Erythroblast (primary cell): ENCODE data around the gene MYO10.
"Not testable (repeated sequence)": the region's sequence is repeated elsewhere in the genome, so short reads cannot be mapped to it uniquely, and the experiment has no call there.

Experiments
- DNase-seq, 2 experiments: peaks; one replicate each; lab custom pipeline; 2025; lab: John Stamatoyannopoulos, UW
- GATA1 ChIP-seq: IDR thresholded peaks from 2 replicates; pipeline ENCODE4 v1.6.1; 2011; ENCODE audit warnings: low read depth, mild to moderate bottlenecking, control low read depth, low read length, moderate library complexity
- POLR2A ChIP-seq: IDR thresholded peaks from 2 replicates; pipeline ENCODE4 v1.6.1; 2011; ENCODE audit warnings: mild to moderate bottlenecking, low read length

Gene MYO10

DNA sequence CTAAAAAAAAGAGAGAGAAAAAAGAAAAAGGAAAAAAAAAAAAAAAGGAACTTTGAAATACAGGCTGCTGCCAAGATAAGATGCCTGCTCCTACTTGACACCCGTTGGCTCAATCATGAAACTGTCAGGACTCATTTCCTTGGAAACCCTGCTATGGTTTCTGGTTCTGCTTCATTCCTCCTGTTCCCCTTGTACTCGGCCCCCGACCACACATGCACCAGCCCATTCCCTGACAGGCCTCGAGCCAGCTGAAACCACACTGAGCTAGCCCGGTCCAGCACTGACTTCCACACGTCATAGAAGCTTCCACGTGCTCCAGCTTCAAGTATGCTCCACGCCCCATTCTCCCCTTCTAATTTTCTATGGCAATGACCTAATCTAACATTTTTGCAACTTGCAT is 93.2 kb downstream of the MYO10 start:
- no peak for DNase-seq
- TF ChIP-seq GATA1 (no peak), POLR2A (no peak)

DNA sequence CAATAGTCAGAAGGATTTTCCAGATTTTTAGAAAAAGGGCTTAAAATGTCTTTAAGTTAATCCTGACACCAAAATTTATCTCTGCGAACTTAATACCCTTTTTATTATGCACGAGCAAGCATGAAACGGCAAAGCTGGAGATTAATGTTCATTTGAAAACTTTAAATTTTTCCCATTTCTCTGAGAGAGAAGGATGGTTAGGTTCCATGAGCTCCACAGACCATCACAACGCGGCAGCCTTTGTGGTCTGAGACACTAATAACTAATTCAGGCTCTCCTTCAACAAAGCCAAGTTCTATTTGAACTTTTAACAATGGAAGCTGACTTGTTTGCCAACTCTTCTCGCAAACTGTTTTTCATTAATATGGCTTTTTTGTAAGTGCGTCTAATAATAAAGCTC is 94.7 kb downstream of the MYO10 start:
- TF ChIP-seq POLR2A (no peak), GATA1 (no peak)
- no peak for DNase-seq

DNA sequence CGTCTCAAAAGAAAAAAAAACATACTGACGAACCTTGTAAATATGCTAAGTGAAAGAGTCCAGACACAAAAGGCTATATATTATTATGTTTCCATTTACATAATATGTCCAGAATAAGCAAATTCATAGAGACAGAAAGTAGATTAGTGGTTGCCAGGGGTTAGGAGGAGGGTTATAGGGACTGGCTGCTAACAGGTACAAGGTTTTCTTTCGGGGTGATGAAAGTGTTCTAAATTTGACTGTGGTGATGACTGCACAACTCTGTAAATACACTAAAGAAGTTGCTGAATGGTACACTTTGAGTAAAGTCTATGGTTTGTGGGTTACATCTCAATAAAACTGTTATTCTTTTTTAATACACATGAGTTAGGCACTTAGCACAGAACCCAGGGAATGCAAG is 98.8 kb downstream of the MYO10 start:
- no peak for TF ChIP-seq POLR2A
- no peak for TF ChIP-seq GATA1
- no peak for DNase-seq

DNA sequence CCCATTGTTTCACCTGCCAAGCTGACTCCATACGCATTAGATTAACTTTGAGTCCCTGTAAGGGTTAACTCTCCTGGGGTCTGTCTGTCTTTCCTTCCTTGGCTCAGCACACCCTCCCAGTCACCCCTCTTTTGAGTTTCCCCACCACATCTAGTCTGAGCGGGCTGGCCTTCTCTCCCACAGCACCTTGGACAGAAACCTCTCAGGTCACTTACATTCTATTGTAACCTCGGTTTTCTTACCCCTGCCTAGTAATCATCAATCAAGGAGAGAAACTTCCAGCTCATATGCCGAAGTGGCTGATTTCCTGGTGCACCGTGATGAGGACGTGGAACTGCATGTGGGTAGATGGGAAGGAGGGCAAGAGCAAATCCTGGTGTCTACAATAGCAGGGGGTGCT is 102.1 kb downstream of the MYO10 start:
- DNase-seq, result no peak
- TF ChIP-seq POLR2A, result no peak

DNA sequence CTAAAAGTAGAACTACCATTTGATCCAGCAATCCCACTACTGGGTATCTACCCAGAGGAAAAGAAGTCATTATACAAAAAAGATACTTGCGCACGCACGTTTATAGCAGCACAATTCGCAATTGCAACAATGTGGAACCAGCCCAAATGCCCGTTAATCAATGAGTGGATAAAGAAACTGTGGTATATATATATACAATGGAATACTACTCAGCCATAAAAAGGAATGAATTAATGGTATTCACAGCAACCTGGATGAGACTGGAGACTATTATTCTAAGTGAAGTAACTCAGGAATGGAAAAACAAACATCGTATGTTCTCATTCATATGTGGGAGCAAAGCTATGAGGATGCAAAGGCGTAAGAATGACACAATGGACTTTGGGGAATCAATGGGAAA is 104.8 kb downstream of the MYO10 start:
- not testable (repeated sequence) for DNase-seq

DNA sequence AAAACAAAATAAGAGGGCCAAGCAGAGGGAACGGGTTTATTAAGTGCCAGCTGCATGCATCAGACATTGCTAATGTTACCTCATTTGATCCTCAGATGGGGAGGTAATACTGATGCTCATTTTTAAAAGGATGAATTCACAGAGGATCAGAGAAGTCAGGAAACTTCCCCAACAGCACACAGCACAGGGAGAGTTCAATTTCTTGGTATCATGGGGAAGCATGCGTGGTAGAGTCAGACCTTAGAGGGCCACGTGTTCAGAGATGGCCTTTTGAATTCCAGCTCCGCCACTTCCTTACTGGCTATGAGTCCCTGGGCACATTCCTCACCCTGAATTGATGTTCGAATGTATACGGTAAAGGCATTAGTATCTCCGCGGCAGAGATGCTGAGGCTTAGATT is 108.3 kb downstream of the MYO10 start:
- TF ChIP-seq GATA1 (no peak), POLR2A (no peak)
- no peak for DNase-seq

DNA sequence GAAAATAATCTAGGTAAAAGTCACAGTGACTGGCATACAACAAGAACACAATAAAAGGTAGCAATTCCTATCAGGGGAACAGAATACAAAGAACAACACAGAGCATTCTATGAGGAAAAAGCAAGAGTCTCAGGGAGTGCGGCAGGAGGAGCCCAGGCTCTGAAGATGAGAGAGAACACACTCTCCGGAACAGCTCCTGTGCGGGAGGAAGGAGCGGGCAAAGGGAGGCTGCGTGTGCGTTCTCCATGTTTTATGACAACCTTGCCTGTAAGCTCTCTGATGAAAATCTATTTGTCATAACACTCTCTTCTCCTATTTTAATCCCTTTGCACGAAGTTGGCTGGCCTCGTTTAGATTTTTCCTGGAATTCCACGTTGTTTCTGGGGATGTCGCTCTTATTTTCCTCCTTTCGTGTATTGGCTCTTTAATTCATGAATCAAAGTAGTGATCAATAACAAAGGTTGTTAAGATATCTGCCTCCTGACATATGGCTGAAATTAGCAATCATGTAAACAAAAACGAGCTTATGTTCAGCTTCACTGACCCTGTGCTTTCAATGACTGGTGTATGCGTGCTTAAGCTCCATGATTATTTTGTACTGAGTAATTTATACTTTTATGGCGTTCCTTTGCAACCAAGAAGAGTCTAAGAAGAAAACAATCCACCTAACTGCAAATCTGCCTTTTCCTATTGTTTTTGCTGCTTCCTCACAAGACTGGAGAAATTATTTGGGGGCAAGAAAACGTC is 109.5 kb downstream of the MYO10 start:
- DNase-seq, result no peak
- TF ChIP-seq GATA1, result no peak
- no peak for TF ChIP-seq POLR2A

DNA sequence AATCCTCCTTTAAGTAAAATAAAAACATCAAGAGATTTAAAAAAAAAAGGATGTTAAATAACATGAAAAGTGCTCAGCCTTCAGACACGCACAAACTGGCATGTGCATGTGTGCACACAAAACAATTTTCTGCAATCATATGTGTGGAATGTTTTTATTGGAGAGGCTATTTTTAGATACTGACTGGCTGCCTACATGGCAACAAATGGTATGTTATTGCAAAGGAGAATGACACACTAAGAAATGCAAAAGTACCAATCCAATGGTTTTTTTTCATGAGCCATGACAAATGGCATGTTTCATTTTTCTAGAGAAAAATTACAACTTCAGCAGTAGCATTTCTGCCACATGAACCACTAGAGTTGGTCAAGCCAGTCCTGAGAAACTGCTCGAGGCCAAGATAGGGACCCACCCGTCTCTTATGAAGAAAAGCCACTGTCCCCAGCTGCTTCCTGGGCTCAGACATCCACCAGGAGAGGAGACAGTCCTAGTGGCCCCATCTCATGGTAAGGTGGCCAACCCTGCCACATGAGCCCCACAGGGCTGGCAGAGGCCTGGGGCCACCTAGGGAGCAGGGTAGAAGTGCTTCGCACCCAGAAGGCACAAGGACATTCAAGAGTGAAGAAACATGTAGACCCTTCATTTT is 116.4 kb downstream of the MYO10 start:
- TF ChIP-seq POLR2A (no peak), GATA1 (no peak)
- no peak for DNase-seq

DNA sequence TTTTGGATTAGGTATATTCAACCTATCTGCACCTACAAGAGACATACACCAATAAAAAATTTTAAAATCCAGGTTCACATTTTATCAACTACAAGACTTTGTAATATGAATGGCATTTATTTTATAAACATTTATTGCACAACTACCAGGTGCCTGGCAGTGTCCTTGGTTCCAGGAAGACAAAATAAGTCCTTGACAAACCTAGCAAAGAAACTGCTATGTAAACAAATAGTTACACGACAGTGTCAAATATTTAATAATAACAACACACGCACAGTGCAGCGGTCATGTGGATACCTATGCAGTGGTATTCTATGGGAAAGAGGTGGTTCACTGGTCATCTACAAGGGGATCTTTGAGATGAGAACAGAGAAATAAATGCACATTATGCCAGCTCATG is 120.7 kb downstream of the MYO10 start:
- TF ChIP-seq POLR2A (no peak), GATA1 (no peak)
- DNase-seq, result no peak

DNA sequence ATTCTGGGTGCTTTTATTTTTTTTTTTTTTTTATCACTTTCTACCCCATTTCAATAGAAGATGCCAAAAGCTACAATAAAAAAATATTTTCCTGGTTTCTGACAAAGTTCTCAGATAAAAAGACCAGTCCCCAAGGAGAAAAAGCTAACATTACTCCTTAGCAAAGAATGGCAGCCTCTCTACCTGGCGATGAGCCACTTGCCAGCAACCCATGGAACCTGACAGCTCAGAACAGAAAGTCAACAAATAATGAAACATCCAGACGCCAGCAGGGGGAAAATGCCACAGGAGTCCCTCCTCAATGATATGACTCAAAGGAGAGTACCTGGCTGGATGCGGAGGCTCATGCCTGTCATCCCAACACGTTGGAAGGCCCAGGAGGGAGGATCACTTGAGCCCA is 123.2 kb downstream of the MYO10 start:
- no peak for TF ChIP-seq GATA1
- no peak for TF ChIP-seq POLR2A
- DNase-seq, result no peak

DNA sequence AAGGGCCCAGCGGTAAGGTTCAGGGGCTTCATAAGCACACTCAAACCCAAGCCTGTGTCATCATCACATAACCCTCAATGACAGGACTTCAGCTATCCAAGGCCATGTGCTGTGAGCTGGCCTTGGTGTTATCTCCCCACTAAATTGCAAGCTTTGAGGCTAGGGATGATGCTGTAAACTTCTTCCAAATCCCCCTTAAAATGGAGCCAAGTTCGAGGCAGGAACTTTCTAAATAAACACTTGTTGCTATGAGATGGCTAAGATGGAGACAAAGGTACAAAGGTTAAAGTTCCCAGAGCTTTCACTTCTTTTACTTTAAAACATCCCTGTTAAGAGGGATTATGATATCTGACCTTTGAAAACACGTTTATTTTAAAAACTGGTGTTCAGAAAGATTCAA is 123.6 kb downstream of the MYO10 start:
- DNase-seq, result no peak
- TF ChIP-seq GATA1, result no peak
- no peak for TF ChIP-seq POLR2A

DNA sequence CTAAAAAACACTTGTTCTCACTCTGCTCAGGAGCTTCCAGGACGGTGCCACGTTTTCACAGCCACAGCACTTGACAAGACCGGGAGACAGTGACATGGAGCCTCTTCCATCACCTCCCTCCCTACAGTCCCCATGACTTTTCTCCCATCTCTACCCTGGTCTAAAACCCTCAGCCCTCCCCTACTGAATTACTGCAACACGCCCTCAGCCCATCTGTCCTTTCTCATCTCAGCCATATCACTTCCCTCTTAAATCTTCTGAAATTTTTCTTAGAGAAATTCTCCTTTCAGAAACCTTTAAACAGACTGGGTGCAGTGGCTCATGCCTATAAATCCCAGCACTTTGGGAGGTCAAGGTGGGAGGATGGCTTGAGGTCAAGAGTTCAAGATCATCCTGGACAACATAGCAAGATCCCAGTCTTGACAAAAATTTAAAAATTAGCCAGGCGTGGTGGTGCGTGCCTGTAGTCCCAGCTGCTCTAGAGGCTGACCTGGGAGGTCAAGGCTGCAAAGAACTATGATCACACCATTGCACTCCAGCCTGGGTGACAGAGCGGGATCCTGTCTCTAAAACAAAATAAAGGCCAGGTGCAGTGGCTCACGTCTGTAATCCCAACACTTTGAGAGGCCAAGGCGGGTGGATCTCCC is 125.8 kb downstream of the MYO10 start:
- DNase-seq, result no peak
- TF ChIP-seq POLR2A (no peak), GATA1 (no peak)

DNA sequence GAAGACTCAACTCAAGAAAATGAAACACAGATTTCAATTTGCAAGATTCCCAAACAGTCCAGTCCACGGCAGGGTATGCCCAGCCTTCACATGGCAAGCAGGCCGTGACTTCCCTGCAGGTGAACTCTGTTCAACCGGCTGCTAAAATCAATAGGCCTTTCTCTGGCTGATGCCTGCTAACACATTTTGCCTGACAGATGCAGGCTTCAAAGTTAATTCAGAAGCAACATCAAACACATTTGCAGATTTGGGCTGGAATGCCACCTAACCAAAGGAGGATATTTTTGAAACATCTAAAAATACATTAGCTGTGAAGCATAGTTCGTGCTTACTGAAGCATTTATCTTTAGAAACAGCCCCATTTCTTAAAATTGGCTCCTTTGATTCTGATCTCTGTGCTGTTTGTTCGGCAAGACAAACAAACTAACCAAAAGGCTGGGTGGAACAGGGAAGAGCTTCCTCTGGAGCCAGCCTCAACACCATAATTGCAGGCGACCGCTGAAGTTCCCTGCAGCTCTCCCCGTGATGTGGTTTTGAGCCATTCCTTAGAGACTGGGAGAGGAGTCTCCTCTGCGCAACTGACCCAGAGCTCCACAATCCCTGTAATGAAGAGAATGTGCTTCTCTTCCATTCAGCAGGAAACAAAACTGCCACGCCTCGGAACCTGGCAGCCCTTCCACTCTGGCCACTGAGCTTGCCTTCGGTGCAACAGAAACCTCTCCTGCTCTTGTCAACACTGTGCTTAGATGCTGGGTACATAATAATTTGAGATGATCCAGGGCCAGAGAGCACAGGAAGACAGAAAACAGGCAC is 126.5 kb downstream of the MYO10 start:
- TF ChIP-seq GATA1 (no peak), POLR2A (no peak)
- no peak for DNase-seq

DNA sequence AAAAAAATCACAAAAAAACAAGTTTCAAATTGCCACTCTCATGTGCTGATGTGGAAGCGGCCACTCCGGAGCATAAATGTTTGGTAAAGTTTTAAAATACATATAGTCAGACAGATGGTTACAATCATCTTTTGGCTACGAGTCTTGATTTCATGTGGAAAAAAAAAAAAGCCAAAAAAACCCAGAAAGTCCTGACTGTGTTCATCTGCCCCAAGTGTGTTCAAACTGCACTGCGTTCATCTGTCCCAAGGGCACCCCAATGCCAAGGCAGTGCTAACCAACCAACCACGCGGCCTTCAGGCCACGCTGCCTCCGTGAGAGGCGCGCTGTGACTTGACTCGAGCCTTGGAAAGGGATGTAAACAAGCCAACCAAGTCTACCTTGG is 127.1 kb downstream of the MYO10 start:
- DNase-seq, result no peak

More for the DNA sequence above, 127.1 kb downstream of the MYO10 start:
- TF ChIP-seq GATA1 (no peak), POLR2A (no peak)
